ENCODE measurements around the gene ZC2HC1C. TPM values are rescaled to one million over a fixed set of nuclear protein-coding genes. Genes with fewer than 3 reads are reported as not detected.

The ZC2HC1C gene, protein sequence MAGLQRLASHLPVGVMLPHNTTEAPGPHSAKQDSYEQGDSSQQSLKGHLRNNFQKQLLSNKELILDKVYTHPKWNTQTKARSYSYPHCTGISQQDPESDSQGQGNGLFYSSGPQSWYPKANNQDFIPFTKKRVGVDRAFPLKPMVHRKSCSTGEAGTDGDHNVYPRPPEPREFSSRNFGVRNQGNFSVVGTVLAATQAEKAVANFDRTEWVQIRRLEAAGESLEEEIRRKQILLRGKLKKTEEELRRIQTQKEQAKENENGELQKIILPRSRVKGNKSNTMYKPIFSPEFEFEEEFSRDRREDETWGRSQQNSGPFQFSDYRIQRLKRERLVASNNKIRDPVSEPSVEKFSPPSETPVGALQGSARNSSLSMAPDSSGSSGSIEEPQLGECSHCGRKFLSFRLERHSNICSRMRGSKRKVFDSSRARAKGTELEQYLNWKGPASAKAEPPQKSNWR
- total RNA-seq = 2.8 TPM

GRCh38 chr14:75069121-75069810 is at the start of gene ZC2HC1C:
ZC2HC1C (plus strand) TSS chr14:75069641; CDS start chr14:75070574, 933 bp downstream.
- DNase-seq = peak; percentile 93

DNA sequence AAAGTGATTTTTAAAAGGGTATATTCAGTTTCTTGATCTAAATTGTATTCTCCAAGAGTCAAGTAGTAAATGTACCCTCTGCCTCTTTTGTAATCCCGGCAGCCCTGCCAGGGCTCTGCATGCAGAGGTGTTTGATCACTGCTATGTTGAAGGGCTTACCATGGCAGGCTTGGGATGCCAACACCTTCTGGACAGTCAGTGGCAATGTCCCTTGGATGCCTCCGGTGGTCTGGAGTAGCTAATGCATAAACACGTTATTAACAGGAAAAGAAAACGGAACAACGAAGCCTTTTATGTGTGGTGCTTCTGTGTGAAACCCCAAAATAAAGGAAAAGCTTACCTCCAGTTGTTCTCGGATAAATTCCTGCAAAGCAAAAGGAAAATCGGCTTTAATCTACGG is 46.8 kb upstream of the ZC2HC1C start:
- DNase-seq = no peak

- no peak for DNase-seq
Measured at GRCh38 chr14:75023108-75023507, 46.3 kb upstream of the ZC2HC1C start.

DNA sequence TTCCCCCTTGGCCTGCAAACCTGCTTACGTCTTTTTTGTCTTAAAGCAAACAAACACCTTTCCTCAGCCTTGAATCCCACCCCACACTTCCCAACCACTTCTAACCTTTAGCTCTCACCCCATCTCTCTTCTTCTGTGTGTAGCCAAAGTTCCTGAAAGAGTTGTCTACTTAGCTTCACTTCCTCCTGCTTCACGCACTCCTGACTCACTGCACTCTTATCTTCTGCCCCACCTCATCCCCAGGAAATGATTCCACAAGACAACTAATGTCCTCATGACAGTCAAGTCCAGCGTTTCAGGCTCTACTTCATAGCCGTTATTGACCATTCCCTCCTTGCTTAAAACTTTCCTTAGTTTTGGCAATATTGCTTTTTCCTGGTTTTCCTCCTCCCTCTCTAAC is 44.4 kb upstream of the ZC2HC1C start:
- no peak for DNase-seq

DNA sequence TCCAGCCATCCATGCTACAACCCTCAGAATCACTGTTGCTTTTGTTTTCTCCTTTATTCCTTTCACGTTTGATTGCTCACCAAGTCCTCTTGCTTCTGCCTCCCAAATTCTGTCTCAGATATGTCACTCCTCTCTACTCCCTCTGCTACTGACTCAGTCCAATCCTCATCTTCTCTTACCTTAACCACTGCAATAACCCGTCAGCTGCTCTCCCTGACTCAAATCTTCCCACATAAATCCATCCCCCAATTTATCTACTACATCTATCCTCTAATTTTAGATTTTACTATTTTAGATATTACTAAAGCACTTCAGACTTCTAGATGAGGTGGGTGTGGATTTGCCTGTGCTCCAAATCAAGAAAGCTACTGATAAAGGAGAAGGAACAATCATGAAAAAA is 43.6 kb upstream of the ZC2HC1C start:
- DNase-seq = no peak

DNA sequence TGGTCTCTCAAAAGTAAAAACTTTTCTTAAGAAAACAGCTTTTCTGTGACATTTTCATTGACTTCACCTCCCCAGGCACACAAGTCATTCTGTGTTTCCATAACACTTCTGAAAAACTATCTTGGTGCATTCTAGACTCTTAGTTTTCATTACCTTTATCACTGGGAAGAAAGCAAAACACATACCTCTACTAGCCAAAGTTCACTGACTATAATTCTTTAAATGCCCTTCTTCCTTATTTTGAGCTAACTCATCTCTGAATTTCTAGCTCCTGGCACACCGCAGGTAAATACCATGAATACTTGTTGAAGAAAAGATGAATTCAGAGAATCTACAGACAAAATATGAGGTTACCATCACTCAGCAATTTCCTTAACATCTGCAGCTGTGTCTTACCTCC is 39.3 kb upstream of the ZC2HC1C start:
- DNase-seq = no peak

- no peak for DNase-seq
Measured at GRCh38 chr14:75032939-75033338, 36.5 kb upstream of the ZC2HC1C start.

DNA sequence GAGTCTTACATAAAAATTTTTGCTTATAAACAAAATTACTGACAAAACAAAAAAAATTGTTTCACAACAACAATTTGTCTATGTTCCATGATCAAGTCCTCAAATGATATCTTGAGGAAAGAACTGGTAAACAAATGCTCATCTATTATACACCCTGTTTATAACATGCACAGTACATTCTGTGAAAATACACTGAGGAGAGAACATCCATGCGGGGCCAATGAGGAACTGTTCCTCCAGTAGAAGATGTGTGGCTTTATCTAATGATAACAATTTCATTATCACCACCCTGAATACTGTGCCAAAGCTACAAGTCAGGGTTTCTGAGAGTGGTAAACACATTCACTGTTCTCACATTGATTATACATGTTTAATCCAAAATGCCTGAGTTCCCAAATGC is 28.9 kb upstream of the ZC2HC1C start:
- DNase-seq = no peak

GRCh38 chr14:75040959-75041358 is 28.5 kb upstream of the ZC2HC1C start:
- DNase-seq = no peak

DNA sequence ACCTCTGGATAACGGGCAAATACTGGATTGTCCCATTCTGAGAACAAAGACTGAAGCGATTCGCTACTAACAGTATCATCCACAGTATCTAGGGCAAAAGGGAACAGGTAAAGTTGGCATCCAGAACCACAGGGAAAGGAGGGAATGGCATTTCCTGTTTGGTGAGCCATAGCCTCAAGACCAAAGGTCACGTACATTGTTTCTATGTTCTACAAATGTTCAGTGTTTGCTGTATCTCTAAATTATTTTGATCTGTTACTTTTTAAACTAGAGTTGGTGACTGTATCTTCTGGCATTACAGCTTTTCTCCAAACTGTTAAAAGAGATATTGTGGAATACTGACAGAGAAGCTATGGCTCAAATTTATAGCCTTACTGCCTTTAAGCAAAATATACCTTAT is 27.8 kb upstream of the ZC2HC1C start:
- no peak for DNase-seq

DNA sequence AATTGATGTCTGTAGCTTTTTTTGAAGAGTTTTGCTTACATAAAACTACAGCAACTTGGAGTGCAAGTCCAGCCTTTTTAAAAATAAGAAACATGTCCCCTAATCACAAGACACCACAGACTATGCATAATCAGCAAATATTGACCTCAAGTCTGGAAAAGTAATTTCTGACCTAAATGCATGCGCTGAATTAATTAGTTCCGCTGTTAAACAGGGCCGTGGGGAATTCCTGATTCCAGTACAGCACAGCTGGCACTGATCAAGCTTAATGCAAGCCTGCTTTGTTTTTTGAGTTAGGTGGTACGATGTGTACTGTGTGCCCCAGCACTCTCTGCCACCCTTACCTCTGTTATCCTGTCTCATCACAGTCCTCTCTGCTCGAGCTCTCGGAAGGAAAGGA is 27.4 kb upstream of the ZC2HC1C start:
- no peak for DNase-seq

- no peak for DNase-seq
Measured at GRCh38 chr14:75044322-75044721, 25.1 kb upstream of the ZC2HC1C start.

GRCh38 chr14:75044752-75045151 is 24.7 kb upstream of the ZC2HC1C start:
- no peak for DNase-seq

DNA sequence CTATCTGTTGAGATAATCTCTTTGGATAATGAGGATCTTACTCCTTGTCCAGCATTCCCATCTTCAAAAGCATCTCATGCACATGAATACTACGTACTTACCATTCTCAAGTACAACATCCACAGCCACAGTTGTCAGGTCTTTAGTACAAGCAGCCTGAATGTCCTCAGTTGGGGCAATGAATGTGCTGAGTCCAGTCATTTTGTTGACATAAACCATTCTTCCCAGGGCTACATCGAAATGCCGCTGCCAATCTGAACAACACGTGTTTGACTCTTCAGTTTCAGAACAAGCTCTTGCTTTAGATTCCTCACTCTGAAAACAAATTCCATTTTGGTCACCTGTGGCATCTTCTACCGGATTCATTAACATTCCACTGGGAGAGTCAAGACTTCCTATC is 23.2 kb upstream of the ZC2HC1C start:
- DNase-seq = no peak

DNA sequence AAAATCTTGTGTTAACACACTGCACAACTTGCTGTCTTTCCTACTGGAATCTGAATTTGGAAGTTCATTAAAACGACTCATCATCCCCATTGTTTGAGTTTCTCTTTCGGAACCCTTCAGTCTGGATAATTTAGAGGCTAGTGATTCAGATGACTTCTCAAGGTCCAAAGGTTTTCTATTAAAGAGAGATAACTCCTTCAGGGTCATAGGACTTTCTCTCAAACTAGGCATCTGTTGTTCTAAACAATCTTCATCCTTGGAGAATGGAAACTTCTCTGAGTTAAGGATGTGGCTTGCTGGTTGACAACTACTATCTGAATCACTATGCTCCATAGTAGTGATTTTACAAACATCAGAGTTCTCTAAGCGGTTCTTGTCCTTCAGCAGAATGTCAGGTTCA is 22.5 kb upstream of the ZC2HC1C start:
- DNase-seq = no peak

- no peak for DNase-seq
Measured at GRCh38 chr14:75047506-75047905, 21.9 kb upstream of the ZC2HC1C start.

GRCh38 chr14:75048101-75048500 is 21.3 kb upstream of the ZC2HC1C start:
- DNase-seq = no peak

GRCh38 chr14:75049136-75049535 is 20.3 kb upstream of the ZC2HC1C start:
- no peak for DNase-seq

GRCh38 chr14:75049731-75050201 is 19.7 kb upstream of the ZC2HC1C start:
- no peak for DNase-seq

DNA sequence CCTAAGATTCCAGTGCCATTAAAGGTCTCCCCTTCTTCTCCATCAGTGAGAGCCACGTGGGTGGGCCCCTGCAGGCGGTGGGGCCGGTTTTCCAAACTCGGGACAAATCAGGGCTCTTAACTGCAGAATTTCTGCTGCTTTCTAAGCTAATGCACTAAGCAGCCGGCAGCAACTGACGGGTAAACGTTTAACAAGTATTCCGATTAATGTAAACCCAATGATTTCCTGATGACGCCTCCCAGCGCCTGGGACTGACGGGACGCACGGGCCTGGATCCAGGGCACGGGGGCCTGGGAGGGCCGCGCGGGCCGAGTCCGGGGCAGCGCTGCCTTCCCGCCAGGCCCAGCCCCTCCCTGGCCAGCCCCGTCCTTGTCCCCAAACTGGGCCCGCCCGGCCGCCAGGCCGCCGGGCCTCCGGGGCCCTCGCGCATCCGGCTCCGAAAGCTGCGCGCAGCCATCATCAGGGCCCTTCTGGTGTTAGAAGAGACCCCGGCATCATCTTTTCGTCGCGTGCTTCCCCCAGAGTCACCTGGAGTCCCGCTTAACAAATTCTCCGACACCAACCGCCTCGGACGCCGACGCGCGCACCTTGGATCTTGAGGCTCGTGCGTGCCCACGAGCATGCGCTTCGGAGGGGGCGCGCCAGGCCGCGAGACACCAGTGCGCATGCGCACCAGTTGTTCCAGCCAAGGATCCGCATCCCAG is 18.4 kb upstream of the ZC2HC1C start, which contains the start of gene MLH3:
Gene MLH3 (minus strand): TSS at position 616 of the 704 bp plus-strand sequence. CDS start 1,812 bp downstream, outside the sequence.
- DNase-seq = peak; percentile 69

DNA sequence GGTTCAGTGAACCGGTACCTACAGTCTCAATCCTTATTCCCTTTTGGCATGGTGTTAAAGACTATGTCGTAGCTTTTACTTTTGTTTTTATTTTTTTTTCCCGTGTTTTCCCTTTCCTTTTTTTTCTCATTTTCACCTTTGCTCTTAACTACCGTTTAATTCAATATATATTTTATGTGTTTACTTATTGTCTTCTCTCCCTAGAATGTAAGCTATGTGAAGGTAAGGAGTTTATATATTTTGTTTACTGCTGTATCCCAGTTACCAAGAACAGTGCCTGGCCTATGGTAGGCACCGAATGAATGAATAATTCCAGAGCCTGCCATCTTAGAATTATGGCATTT is 17.9 kb upstream of the ZC2HC1C start:
- no peak for DNase-seq

DNA sequence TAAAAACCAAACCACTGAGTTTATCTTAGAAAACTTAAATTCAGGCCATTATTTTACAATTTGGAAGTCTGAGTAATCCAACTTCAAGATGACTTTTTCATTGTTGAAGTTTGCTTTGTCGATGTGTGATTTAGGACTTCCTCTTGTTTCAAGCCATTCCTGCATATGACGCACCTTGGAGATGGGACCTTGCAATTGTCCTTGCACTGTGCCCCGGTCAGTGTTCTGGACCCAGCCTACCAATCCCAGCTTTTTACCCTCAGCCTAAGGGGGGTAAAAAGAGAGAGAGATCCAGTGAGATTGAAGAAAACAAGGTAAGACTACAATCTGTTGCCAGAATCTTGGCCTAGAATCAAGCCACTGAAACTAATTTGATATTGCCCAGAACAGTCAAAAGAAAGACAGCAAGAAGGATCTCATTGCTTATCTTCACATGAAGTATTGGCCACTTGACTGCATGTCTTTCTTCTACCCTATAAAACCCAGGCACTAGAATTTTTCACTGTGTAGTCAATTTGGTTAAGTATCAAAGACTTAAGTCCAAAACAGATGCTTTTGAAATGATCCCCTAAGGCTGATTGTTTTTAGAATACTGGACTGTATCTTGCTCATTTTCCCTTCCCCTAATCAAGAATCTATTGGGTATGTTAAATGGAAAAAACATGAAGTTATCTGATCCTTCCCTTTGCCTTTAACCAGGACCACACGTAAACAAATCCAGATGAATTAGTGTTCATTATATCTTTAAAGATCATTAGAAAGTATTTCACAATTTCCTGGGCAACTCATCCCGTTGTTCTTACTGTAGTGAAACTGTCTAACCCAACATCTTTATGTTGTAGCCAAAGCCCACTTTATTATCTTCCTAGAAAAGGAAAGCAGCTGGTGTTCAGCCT is 15.8 kb upstream of the ZC2HC1C start:
- no peak for DNase-seq
